ENCODE measurements around the gene CDC45.

CDC45 gene

DNA sequence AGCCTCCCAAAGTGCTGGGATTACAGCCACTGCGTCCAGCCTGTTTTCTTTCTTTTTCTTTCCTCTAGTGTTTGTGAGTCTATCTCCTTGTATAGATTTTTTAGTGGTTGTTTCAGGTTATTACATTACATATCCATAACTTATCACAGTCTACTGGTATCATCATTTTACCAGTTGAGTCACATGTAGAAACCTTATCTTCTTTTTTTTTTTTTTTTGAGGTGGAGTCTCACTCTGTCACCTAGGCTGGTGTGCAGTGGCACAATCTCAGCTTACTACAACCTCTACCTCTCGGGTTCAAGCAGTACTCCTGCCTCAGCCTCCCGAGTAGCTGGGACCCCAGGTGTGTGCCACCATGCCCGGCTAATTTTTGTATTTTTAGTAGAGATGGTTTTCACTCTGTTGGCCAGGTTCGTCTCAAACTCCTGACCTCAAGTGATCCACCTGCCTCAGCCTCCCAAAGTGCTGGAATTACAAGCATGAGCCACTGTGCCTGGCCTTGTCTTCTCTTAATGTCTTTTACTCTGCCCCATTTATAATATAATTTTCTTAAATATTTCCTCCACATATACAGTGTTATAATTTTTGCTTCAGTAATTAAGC lies 11.0 kb downstream of the CDC45 start:
- Histone ChIP-seq H3K4me3 (ENCODE audit: low read depth in 1 of 2, low read length in 1 of 2) (no peak overlapping the region), H3K36me3 (peaks cover 7% of the 10 kb centered on the region), H3K27ac (no peak overlapping the region), H3K9me3 (no peaks in the 10 kb centered on the region), H3K4me1 (ENCODE audit: control insufficient read depth in 1 of 2, insufficient read depth in 1 of 2, low read depth in 1 of 2, low read length in 1 of 2) (no peaks in the 10 kb centered on the region), H3K27me3 (no peaks in the 10 kb centered on the region)
- TF ChIP-seq, protein P1, sequence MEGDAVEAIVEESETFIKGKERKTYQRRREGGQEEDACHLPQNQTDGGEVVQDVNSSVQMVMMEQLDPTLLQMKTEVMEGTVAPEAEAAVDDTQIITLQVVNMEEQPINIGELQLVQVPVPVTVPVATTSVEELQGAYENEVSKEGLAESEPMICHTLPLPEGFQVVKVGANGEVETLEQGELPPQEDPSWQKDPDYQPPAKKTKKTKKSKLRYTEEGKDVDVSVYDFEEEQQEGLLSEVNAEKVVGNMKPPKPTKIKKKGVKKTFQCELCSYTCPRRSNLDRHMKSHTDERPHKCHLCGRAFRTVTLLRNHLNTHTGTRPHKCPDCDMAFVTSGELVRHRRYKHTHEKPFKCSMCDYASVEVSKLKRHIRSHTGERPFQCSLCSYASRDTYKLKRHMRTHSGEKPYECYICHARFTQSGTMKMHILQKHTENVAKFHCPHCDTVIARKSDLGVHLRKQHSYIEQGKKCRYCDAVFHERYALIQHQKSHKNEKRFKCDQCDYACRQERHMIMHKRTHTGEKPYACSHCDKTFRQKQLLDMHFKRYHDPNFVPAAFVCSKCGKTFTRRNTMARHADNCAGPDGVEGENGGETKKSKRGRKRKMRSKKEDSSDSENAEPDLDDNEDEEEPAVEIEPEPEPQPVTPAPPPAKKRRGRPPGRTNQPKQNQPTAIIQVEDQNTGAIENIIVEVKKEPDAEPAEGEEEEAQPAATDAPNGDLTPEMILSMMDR (IDR thresholded peaks at IDR 0.05) = no peak

- no peak overlapping the region for H3K27ac ChIP-seq
- no peaks in the 10 kb centered on the region for H3K4me1 ChIP-seq (ENCODE audit: control insufficient read depth in 1 of 2, insufficient read depth in 1 of 2, low read depth in 1 of 2, low read length in 1 of 2)
- H3K36me3 ChIP-seq = peaks cover 26% of the 10 kb centered on the region
- H3K4me3 ChIP-seq (ENCODE audit: low read depth in 1 of 2, low read length in 1 of 2) = no peak overlapping the region
- no peaks in the 10 kb centered on the region for H3K9me3 ChIP-seq
- no peaks in the 10 kb centered on the region for H3K27me3 ChIP-seq
- TF ChIP-seq, protein P1 (IDR thresholded peaks at IDR 0.05) = no peak
These were observed 12.9 kb downstream of the CDC45 start for GRCh38 chr22:19492504-19493174.

- Histone ChIP-seq H3K27ac (no peak overlapping the region), H3K4me3 (ENCODE audit: low read depth in 1 of 2, low read length in 1 of 2) (no peak overlapping the region), H3K4me1 (ENCODE audit: control insufficient read depth in 1 of 2, insufficient read depth in 1 of 2, low read depth in 1 of 2, low read length in 1 of 2) (no peaks in the 10 kb centered on the region), H3K36me3 (peaks cover 39% of the 10 kb centered on the region), H3K27me3 (no peaks in the 10 kb centered on the region), H3K9me3 (no peaks in the 10 kb centered on the region)
- TF ChIP-seq, protein P1 (IDR thresholded peaks at IDR 0.05) = no peak
These were observed 14.4 kb downstream of the CDC45 start for GRCh38 chr22:19494001-19494560.

- Histone ChIP-seq H3K27me3 (no peaks in the 10 kb centered on the region), H3K9me3 (no peaks in the 10 kb centered on the region), H3K4me1 (ENCODE audit: control insufficient read depth in 1 of 2, insufficient read depth in 1 of 2, low read depth in 1 of 2, low read length in 1 of 2) (no peaks in the 10 kb centered on the region), H3K4me3 (ENCODE audit: low read depth in 1 of 2, low read length in 1 of 2) (no peak overlapping the region), H3K27ac (no peak overlapping the region), H3K36me3 (peaks cover 44% of the 10 kb centered on the region)
- TF ChIP-seq, protein P1 (IDR thresholded peaks at IDR 0.05) = no peak
These were observed 15.0 kb downstream of the CDC45 start for GRCh38 chr22:19494676-19495173.

- TF ChIP-seq, protein P1 (IDR thresholded peaks at IDR 0.05) = no peak
- peaks cover 49% of the 10 kb centered on the region for H3K36me3 ChIP-seq
These were observed 16.0 kb downstream of the CDC45 start for GRCh38 chr22:19495562-19496323.

More at GRCh38 chr22:19495562-19496323, 16.0 kb downstream of the CDC45 start:
- Histone ChIP-seq H3K4me1 (ENCODE audit: control insufficient read depth in 1 of 2, insufficient read depth in 1 of 2, low read depth in 1 of 2, low read length in 1 of 2) (no peaks in the 10 kb centered on the region), H3K4me3 (ENCODE audit: low read depth in 1 of 2, low read length in 1 of 2) (no peak overlapping the region), H3K9me3 (no peaks in the 10 kb centered on the region), H3K27ac (no peak overlapping the region), H3K27me3 (no peaks in the 10 kb centered on the region)

Measured in neutrophil (primary cell).